Neural cell (in vitro differentiated cells): ENCODE data around the gene LRRC8E.

ENCODE experiments used
- EP300 ChIP-seq: fragments of 450-650 bp; conservative IDR thresholded peaks from 2 replicates; pipeline ENCODE4 v1.6.1; 2014; ENCODE audit warnings: antibody characterized with exemption, mild to moderate bottlenecking, moderate library complexity; ENCODE audit not compliant: poor library complexity, severe bottlenecking
- EZH2 ChIP-seq: fragments of 200-600, 300-800 bp; shearing (Covaris generic), sonication (generic); IDR thresholded peaks from 2 replicates; pipeline ENCODE4 v1.6.1; 2014; ENCODE audit warnings: antibody characterized with exemption, low read length, borderline replicate concordance, mild to moderate bottlenecking; ENCODE audit not compliant: insufficient read depth, poor library complexity, severe bottlenecking
- POLR2AphosphoS5 ChIP-seq: IDR thresholded peaks from 2 replicates; pipeline ENCODE4 v1.6.1; 2012
- RAD21 ChIP-seq: fragments of 450-650 bp; conservative IDR thresholded peaks from 2 replicates; pipeline ENCODE4 v1.6.1; 2014; ENCODE audit warnings: antibody characterized with exemption, mild to moderate bottlenecking, moderate library complexity
- REST ChIP-seq: IDR thresholded peaks from 2 replicates; pipeline ENCODE4 v1.6.1; 2012; ENCODE audit warnings: borderline replicate concordance
- TAF1 ChIP-seq: IDR thresholded peaks from 2 replicates; pipeline ENCODE4 v1.6.1; 2012; ENCODE audit warnings: low read depth
- TF ChIP-seq, protein P1 (sequence below): fragments of 450-650 bp; IDR thresholded peaks from 2 replicates; pipeline ENCODE4 v1.5.1; 2014; ENCODE audit warnings: antibody characterized with exemption, mild to moderate bottlenecking, moderate library complexity; ENCODE audit not compliant: poor library complexity, severe bottlenecking

- TF ChIP-seq EZH2 (no peak), EP300 (no peak), REST (no peak), RAD21 (no peak), TAF1 (no peak), POLR2AphosphoS5 (no peak)
- TF ChIP-seq, protein P1, sequence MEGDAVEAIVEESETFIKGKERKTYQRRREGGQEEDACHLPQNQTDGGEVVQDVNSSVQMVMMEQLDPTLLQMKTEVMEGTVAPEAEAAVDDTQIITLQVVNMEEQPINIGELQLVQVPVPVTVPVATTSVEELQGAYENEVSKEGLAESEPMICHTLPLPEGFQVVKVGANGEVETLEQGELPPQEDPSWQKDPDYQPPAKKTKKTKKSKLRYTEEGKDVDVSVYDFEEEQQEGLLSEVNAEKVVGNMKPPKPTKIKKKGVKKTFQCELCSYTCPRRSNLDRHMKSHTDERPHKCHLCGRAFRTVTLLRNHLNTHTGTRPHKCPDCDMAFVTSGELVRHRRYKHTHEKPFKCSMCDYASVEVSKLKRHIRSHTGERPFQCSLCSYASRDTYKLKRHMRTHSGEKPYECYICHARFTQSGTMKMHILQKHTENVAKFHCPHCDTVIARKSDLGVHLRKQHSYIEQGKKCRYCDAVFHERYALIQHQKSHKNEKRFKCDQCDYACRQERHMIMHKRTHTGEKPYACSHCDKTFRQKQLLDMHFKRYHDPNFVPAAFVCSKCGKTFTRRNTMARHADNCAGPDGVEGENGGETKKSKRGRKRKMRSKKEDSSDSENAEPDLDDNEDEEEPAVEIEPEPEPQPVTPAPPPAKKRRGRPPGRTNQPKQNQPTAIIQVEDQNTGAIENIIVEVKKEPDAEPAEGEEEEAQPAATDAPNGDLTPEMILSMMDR = no peak
Observed at GRCh38 chr19:7869910-7870511, 18.3 kb upstream of the LRRC8E start.
